GM23338 (cell line): ENCODE measurements around the gene LUC7L. TPM values are rescaled to one million over a fixed set of nuclear protein-coding genes. Genes with fewer than 3 reads are reported as not detected.
"Not testable (repeated sequence)": the region's sequence is repeated elsewhere in the genome, so short reads cannot be mapped to it uniquely, and the experiment has no call there.

Experiments used
- ATAC-seq: fragments of 200-7000 bp; cut with Tn5 transposase; 3 replicates; pipeline ENCODE4 v1.9.1; 2020
- DNase-seq: peaks from one replicate; pipeline ENCODE4 v3.0.0-alpha.2; 2015; ENCODE audit warnings: low spot score
- H2AFZ ChIP-seq: fragments of 200-600 bp; sonication (generic); 2 replicates; pipeline ENCODE4 v1.8.0; 2016; ENCODE audit warnings: antibody characterized with exemption, mild to moderate bottlenecking, moderate library complexity
- H3F3A ChIP-seq: fragments of 200-600 bp; sonication (generic); replicated peaks from 2 replicates; pipeline ENCODE4 v1.8.0; 2017; ENCODE audit warnings: antibody characterized with exemption, mixed run types, low read depth
- H3K27ac ChIP-seq: fragments of 200-600 bp; sonication (generic); 2 replicates; pipeline ENCODE4 v1.6.1; 2016; ENCODE audit warnings: low read depth
- H3K27me3 ChIP-seq: fragments of 200-600 bp; sonication (generic); 2 replicates; pipeline ENCODE4 v1.8.0; 2016; ENCODE audit warnings: mild to moderate bottlenecking, mixed run types, moderate library complexity; ENCODE audit not compliant: insufficient read depth
- H3K36me3 ChIP-seq: fragments of 200-600 bp; sonication (generic); 2 replicates; pipeline ENCODE4 v1.8.0; 2016; ENCODE audit warnings: mild to moderate bottlenecking; ENCODE audit not compliant: insufficient read depth
- H3K4me1 ChIP-seq: fragments of 200-600 bp; sonication (generic); 2 replicates; pipeline ENCODE4 v1.8.0; 2016; ENCODE audit warnings: mild to moderate bottlenecking, moderate library complexity; ENCODE audit not compliant: insufficient read depth
- H3K4me2 ChIP-seq: fragments of 200-600 bp; sonication (generic); 2 replicates; pipeline ENCODE4 v1.7.1; 2017; ENCODE audit warnings: mixed run types
- H3K4me3 ChIP-seq: fragments of 200-600 bp; sonication (generic); 2 replicates; pipeline ENCODE4 v1.6.1; 2016; ENCODE audit warnings: mixed run types
- H3K79me2 ChIP-seq: fragments of 200-600 bp; sonication (generic); replicated peaks from 2 replicates; pipeline ENCODE4 v1.8.0; 2017; ENCODE audit warnings: mild to moderate bottlenecking; ENCODE audit not compliant: insufficient read depth
- H3K9me2 ChIP-seq: fragments of 200-600 bp; sonication (generic); 2 replicates; pipeline ENCODE4 v1.8.0; 2017; ENCODE audit not compliant: insufficient read depth
- H4K20me1 ChIP-seq: fragments of 200-600 bp; sonication (generic); replicated peaks from 2 replicates; pipeline ENCODE4 v1.8.0; 2017; ENCODE audit warnings: mild to moderate bottlenecking; ENCODE audit not compliant: insufficient read depth
- H3K27ac Mint-ChIP-seq: 2 replicates; pipeline ENCODE4 v1.8.0; 2020; ENCODE audit warnings: inconsistent platforms, mild to moderate bottlenecking, moderate library complexity, mixed read lengths
- H3K27me3 Mint-ChIP-seq: 3 replicates; pipeline ENCODE4 v1.8.0; 2022; ENCODE audit warnings: low read depth, mild to moderate bottlenecking, moderate library complexity, mixed read lengths, inconsistent platforms; ENCODE audit not compliant: insufficient read depth, poor library complexity
- H3K36me3 Mint-ChIP-seq: 3 replicates; pipeline ENCODE4 v1.8.0; 2021; ENCODE audit warnings: low read depth, mild to moderate bottlenecking, inconsistent platforms, moderate library complexity, mixed read lengths
- H3K4me1 Mint-ChIP-seq: 3 replicates; pipeline ENCODE4 v1.8.0; 2020; ENCODE audit warnings: mild to moderate bottlenecking, inconsistent platforms, mixed read lengths
- H3K4me3 Mint-ChIP-seq: 3 replicates; pipeline ENCODE4 v1.8.0; 2021; ENCODE audit warnings: moderate library complexity, mild to moderate bottlenecking, inconsistent platforms, mixed read lengths
- H3K9me3 Mint-ChIP-seq: 3 replicates; pipeline ENCODE4 v1.8.0; 2020; ENCODE audit warnings: moderate library complexity, mild to moderate bottlenecking, inconsistent platforms, mixed read lengths
- CTCF ChIP-seq, 2 experiments: fragments of 200-600 bp in 1 of 2; sonication (generic) in 1 of 2; conservative IDR thresholded peaks; 2 replicates each; pipeline versions ENCODE4 v1.5.1 to v1.6.1; 2016 to 2017; ENCODE audit warnings: antibody characterized with exemption in 2 of 2, low read depth in 2 of 2, mild to moderate bottlenecking in 2 of 2, moderate library complexity in 1 of 2
- ETS1 ChIP-seq: IDR thresholded peaks from 2 replicates; pipeline ENCODE4 v1.6.1; 2016; ENCODE audit warnings: antibody characterized with exemption
- EZH2phosphoT487 ChIP-seq: fragments of 200-600 bp; sonication (generic); IDR thresholded peaks from one replicate; pipeline ENCODE4 v1.8.1; 2018; ENCODE audit warnings: antibody characterized with exemption; ENCODE audit not compliant: unreplicated experiment
- NANOG ChIP-seq: IDR thresholded peaks from 2 replicates; pipeline ENCODE4 v1.6.1; 2016; ENCODE audit warnings: antibody characterized with exemption, borderline replicate concordance
- REST ChIP-seq: IDR thresholded peaks from one replicate; pipeline ENCODE4 v1.6.1; 2018; ENCODE audit warnings: antibody characterized with exemption; ENCODE audit not compliant: unreplicated experiment
- polyA plus RNA-seq: library from polyadenylated mRNA; unstranded; fragments of >200 nt; fragmentation: Nextera tagmentation; extraction: Ambion mirVana; gene quantifications from 2 replicates; pipeline ENCODE4 v1.2.1, GENCODE V29; 2016
- total RNA-seq: library from RNA; depleted of rRNA; stranded (reverse); fragments of >200 nt; shearing (Covaris generic); gene quantifications from 2 replicates; pipeline ENCODE4 v1.2.3, GENCODE V29; 2014

The LUC7L gene
- total and polyA plus RNA-seq, 2 experiments from 2014 or later: 114 to 151 TPM

- H3F3A ChIP-seq, H3K9me3 Mint-ChIP-seq, H3K36me3 ChIP-seq, H2AFZ ChIP-seq, H3K9me2 ChIP-seq, H3K27ac ChIP-seq, H3K79me2 ChIP-seq, DNase-seq, H3K4me3 Mint-ChIP-seq, H3K4me3 ChIP-seq, H3K27ac Mint-ChIP-seq, H3K36me3 Mint-ChIP-seq, H3K4me2 ChIP-seq, H4K20me1 ChIP-seq: not testable (repeated sequence)
- Histone ChIP-seq H3K27me3 (peaks cover 63% of the 10 kb centered on the region), H3K4me1 (peaks cover 33% of the 10 kb centered on the region; the same call in 1 of the 2 replicates)
- Mint-ChIP-seq H3K27me3 (peaks cover 53% of the 10 kb centered on the region), H3K4me1 (peaks cover 23% of the 10 kb centered on the region)
- peak; percentile 14 for ATAC-seq
These were observed 65.0 kb downstream of the LUC7L start for GRCh38 chr16:164134-164823.

- H3K4me1 Mint-ChIP-seq: peaks cover 17% of the 10 kb centered on the region
- not testable (repeated sequence) for H3K4me2 ChIP-seq, H3K36me3 Mint-ChIP-seq, ATAC-seq, H3K27ac ChIP-seq, DNase-seq, H3K9me3 Mint-ChIP-seq, H3K36me3 ChIP-seq, H3F3A ChIP-seq, H3K79me2 ChIP-seq, H3K4me3 Mint-ChIP-seq, H3K4me3 ChIP-seq, H3K9me2 ChIP-seq, H2AFZ ChIP-seq, H3K27ac Mint-ChIP-seq, H4K20me1 ChIP-seq
- Histone ChIP-seq H3K4me1 (peaks cover 27% of the 10 kb centered on the region; the same call in 1 of the 2 replicates), H3K27me3 (peaks cover 61% of the 10 kb centered on the region)
- H3K27me3 Mint-ChIP-seq: peaks cover 48% of the 10 kb centered on the region
These were observed 65.6 kb downstream of the LUC7L start for GRCh38 chr16:163696-164095.

- not testable (repeated sequence) for H3F3A ChIP-seq, H3K4me2 ChIP-seq, H3K79me2 ChIP-seq, H3K27ac ChIP-seq, H4K20me1 ChIP-seq, H3K4me3 ChIP-seq, H2AFZ ChIP-seq, H3K9me3 Mint-ChIP-seq, ATAC-seq, H3K27ac Mint-ChIP-seq, H3K36me3 Mint-ChIP-seq, DNase-seq, H3K36me3 ChIP-seq, H3K9me2 ChIP-seq, H3K4me3 Mint-ChIP-seq
- peaks cover 21% of the 10 kb centered on the region; the same call in 1 of the 2 replicates for H3K4me1 ChIP-seq
- peaks cover 12% of the 10 kb centered on the region for H3K4me1 Mint-ChIP-seq
- peaks cover 43% of the 10 kb centered on the region for H3K27me3 Mint-ChIP-seq
- H3K27me3 ChIP-seq: peaks cover 60% of the 10 kb centered on the region
These were observed 66.1 kb downstream of the LUC7L start for GRCh38 chr16:163139-163538.

GRCh38 chr16:162271-162991 is 66.8 kb downstream of the LUC7L start:
- DNase-seq: no peak
- peaks cover 60% of the 10 kb centered on the region for H3K27me3 ChIP-seq
- H3K27me3 Mint-ChIP-seq: peaks cover 35% of the 10 kb centered on the region

More at GRCh38 chr16:162271-162991, 66.8 kb downstream of the LUC7L start:
- H3K4me1 ChIP-seq: peaks cover 14% of the 10 kb centered on the region; the same call in 1 of the 2 replicates
- H3K79me2 ChIP-seq: no peaks in the 10 kb centered on the region
- TF ChIP-seq NANOG (no peak), ETS1 (no peak), CTCF (conservative IDR thresholded peaks at IDR 0.05; ENCODE audit: low read depth in 2 of 2) (no peak), EZH2phosphoT487 (no peak), REST (no peak)
- H3K27ac ChIP-seq: no peak overlapping the region
- H3K9me2 ChIP-seq: no peaks in the 10 kb centered on the region
- Mint-ChIP-seq H3K9me3 (no peaks in the 10 kb centered on the region), H3K4me1 (peaks cover 10% of the 10 kb centered on the region), H3K36me3 (no peaks in the 10 kb centered on the region), H3K4me3 (no peak overlapping the region; the same call in 2 of the 3 replicates), H3K27ac (no peak overlapping the region)
- H3K4me2 ChIP-seq: no peak overlapping the region
- no peaks in the 10 kb centered on the region; the same call in 1 of the 2 replicates for H4K20me1 ChIP-seq
- no peak overlapping the region for H2AFZ ChIP-seq
- H3K36me3 ChIP-seq: no peaks in the 10 kb centered on the region
- ATAC-seq: no peak
- peaks cover 9% of the 10 kb centered on the region for H3F3A ChIP-seq
- H3K4me3 ChIP-seq: no peak overlapping the region
